ENCODE results near the gene FAM185A. TPM values are rescaled to one million over a fixed set of nuclear protein-coding genes. Genes with fewer than 3 reads are reported as not detected.
"Not testable (repeated sequence)": the region's sequence is repeated elsewhere in the genome, so short reads cannot be mapped to it uniquely, and the experiment has no call there.

Gene FAM185A
- total RNA-seq, 1 experiment from 2014 or later = 12.8 TPM

- Histone ChIP-seq H3K9me3 (no peaks in the 10 kb centered on the region), H3K4me3 (ENCODE audit: low read depth, low read length) (no peak overlapping the region), H3K27me3 (replicated peaks; ENCODE audit: control insufficient read depth, insufficient read depth, low read length) (no peaks in the 10 kb centered on the region), H3K4me1 (no peaks in the 10 kb centered on the region; the same call in 1 of the 2 replicates), H3K36me3 (ENCODE audit: control insufficient read depth, insufficient read depth, low read length) (no peaks in the 10 kb centered on the region)
- H3K36me3 Mint-ChIP-seq (ENCODE audit: insufficient read depth, unreplicated experiment) = no peaks in the 10 kb centered on the region
- CTCF ChIA-PET = no interaction called here
- intact Hi-C loops (cut with micrococcal nuclease; ENCODE audit: unreplicated experiment) = no loop called here
- POLR2A ChIA-PET = no interaction called here
- no peak overlapping the region for H3K4me3 Mint-ChIP-seq (ENCODE audit: unreplicated experiment)
- TF ChIP-seq CTCF (IDR thresholded peaks at IDR 0.05; ENCODE audit: insufficient read depth in 1 of 2, low read depth in 1 of 2, low read length in 1 of 2, severe bottlenecking in 1 of 2, unreplicated experiment in 1 of 2) = no peak
- no peak overlapping the region for H3K27ac Mint-ChIP-seq (ENCODE audit: unreplicated experiment)
- no peaks in the 10 kb centered on the region for H3K4me1 Mint-ChIP-seq (ENCODE audit: low read depth, unreplicated experiment)
- H3K27me3 Mint-ChIP-seq (ENCODE audit: insufficient read depth, unreplicated experiment) = no peaks in the 10 kb centered on the region
- no peaks in the 10 kb centered on the region for H3K9me3 Mint-ChIP-seq (ENCODE audit: unreplicated experiment)
- no peak for DNase-seq
- no TSS peak for BruUV-seq (replicated peaks)
These were observed 88.2 kb downstream of the FAM185A start for GRCh38 chr7:102836977-102837376.

GRCh38 chr7:102837802-102838201 lies 89.0 kb downstream of the FAM185A start:
- H3K27ac Mint-ChIP-seq (ENCODE audit: unreplicated experiment) = no peak overlapping the region
- H3K27me3 Mint-ChIP-seq (ENCODE audit: insufficient read depth, unreplicated experiment) = no peaks in the 10 kb centered on the region
- ChIA-PET CTCF (no interaction called here), POLR2A (no interaction called here)
- H3K4me1 Mint-ChIP-seq (ENCODE audit: low read depth, unreplicated experiment) = no peaks in the 10 kb centered on the region
- no peaks in the 10 kb centered on the region for H3K9me3 Mint-ChIP-seq (ENCODE audit: unreplicated experiment)
- no peak overlapping the region for H3K4me3 Mint-ChIP-seq (ENCODE audit: unreplicated experiment)
- BruUV-seq (replicated peaks) = no TSS peak
- Histone ChIP-seq H3K27me3 (replicated peaks; ENCODE audit: control insufficient read depth, insufficient read depth, low read length) (no peaks in the 10 kb centered on the region), H3K4me1 (no peaks in the 10 kb centered on the region; the same call in 1 of the 2 replicates), H3K36me3 (ENCODE audit: control insufficient read depth, insufficient read depth, low read length) (no peaks in the 10 kb centered on the region), H3K4me3 (ENCODE audit: low read depth, low read length) (no peak overlapping the region), H3K9me3 (no peaks in the 10 kb centered on the region)
- DNase-seq = no peak
- intact Hi-C loops (cut with micrococcal nuclease; ENCODE audit: unreplicated experiment) = no loop called here
- no peak for TF ChIP-seq CTCF (IDR thresholded peaks at IDR 0.05; ENCODE audit: insufficient read depth in 1 of 2, low read depth in 1 of 2, low read length in 1 of 2, severe bottlenecking in 1 of 2, unreplicated experiment in 1 of 2)
- no peaks in the 10 kb centered on the region for H3K36me3 Mint-ChIP-seq (ENCODE audit: insufficient read depth, unreplicated experiment)

DNA sequence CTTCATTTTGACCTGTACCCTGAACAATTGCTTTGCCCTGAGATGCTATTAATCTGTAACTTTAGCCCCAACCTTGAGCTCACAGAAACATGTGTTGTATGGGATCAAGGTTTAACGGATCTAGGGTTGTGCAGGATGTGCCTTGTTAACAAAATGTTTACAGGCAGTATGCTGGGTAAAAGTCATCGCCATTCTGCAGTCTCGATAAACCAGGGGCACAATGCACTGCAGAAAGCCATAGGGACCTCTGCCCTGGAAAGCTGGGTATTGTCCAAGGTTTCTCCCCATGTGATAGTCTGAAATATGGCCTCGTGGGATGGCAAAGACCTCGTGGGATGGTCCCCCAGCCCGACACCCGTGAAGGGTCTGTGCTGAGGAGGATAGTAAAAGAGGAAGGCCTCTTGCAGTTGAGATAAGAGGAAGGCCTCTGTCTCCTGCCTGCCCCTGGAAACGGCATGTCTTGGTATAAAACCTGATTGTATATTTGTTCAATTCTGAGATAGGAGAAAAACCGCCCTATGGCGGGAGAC lies 89.8 kb downstream of the FAM185A start:
- H3K27me3 ChIP-seq (replicated peaks; ENCODE audit: control insufficient read depth, insufficient read depth, low read length); H3K27ac Mint-ChIP-seq (ENCODE audit: unreplicated experiment); H3K4me1 ChIP-seq; H3K9me3 ChIP-seq; H3K36me3 ChIP-seq (ENCODE audit: control insufficient read depth, insufficient read depth, low read length); BruUV-seq (replicated peaks); H3K36me3 Mint-ChIP-seq (ENCODE audit: insufficient read depth, unreplicated experiment); H3K4me3 ChIP-seq (ENCODE audit: low read depth, low read length); CTCF ChIA-PET; H3K4me3 Mint-ChIP-seq (ENCODE audit: unreplicated experiment); POLR2A ChIA-PET; DNase-seq; H3K4me1 Mint-ChIP-seq (ENCODE audit: low read depth, unreplicated experiment); intact Hi-C loops (cut with micrococcal nuclease; ENCODE audit: unreplicated experiment); H3K9me3 Mint-ChIP-seq (ENCODE audit: unreplicated experiment); H3K27me3 Mint-ChIP-seq (ENCODE audit: insufficient read depth, unreplicated experiment): not testable (repeated sequence)

GRCh38 chr7:102840404-102840803 lies 91.6 kb downstream of the FAM185A start:
- no peak overlapping the region for H3K27ac Mint-ChIP-seq (ENCODE audit: unreplicated experiment)
- no peaks in the 10 kb centered on the region for H3K27me3 Mint-ChIP-seq (ENCODE audit: insufficient read depth, unreplicated experiment)
- Histone ChIP-seq H3K36me3 (ENCODE audit: control insufficient read depth, insufficient read depth, low read length) (no peaks in the 10 kb centered on the region), H3K4me1 (no peaks in the 10 kb centered on the region; the same call in 1 of the 2 replicates), H3K9me3 (no peaks in the 10 kb centered on the region), H3K27me3 (replicated peaks; ENCODE audit: control insufficient read depth, insufficient read depth, low read length) (no peaks in the 10 kb centered on the region), H3K4me3 (ENCODE audit: low read depth, low read length) (no peak overlapping the region)
- no peak overlapping the region for H3K4me3 Mint-ChIP-seq (ENCODE audit: unreplicated experiment)
- no peak for TF ChIP-seq CTCF (IDR thresholded peaks at IDR 0.05; ENCODE audit: insufficient read depth in 1 of 2, low read depth in 1 of 2, low read length in 1 of 2, severe bottlenecking in 1 of 2, unreplicated experiment in 1 of 2)
- ChIA-PET POLR2A (no interaction called here), CTCF (no interaction called here)
- intact Hi-C loops (cut with micrococcal nuclease; ENCODE audit: unreplicated experiment) = no loop called here
- H3K4me1 Mint-ChIP-seq (ENCODE audit: low read depth, unreplicated experiment) = no peaks in the 10 kb centered on the region
- H3K36me3 Mint-ChIP-seq (ENCODE audit: insufficient read depth, unreplicated experiment) = no peaks in the 10 kb centered on the region
- no TSS peak for BruUV-seq (replicated peaks)
- H3K9me3 Mint-ChIP-seq (ENCODE audit: unreplicated experiment) = no peaks in the 10 kb centered on the region
- DNase-seq = no peak
